ENCODE measurements around the gene GCM1. TPM values are rescaled to one million over a fixed set of nuclear protein-coding genes. Genes with fewer than 3 reads are reported as not detected.
"Not testable (repeated sequence)": the region's sequence is repeated elsewhere in the genome, so short reads cannot be mapped to it uniquely, and the experiment has no call there.

The GCM1 gene
- total RNA-seq, 2 experiments from 2014 or later: 0.11 TPM

- H3K9me3 Mint-ChIP-seq: no peaks in the 10 kb centered on the region
- H3K4me3 Mint-ChIP-seq: no peak overlapping the region
- no peaks in the 10 kb centered on the region for H3K36me3 Mint-ChIP-seq
- POLR2A ChIA-PET: no interaction called here
- ATAC-seq (ENCODE audit: low read depth): no peak
- H3K27ac Mint-ChIP-seq: no peak overlapping the region
- peaks cover 1% of the 10 kb centered on the region for H3K27me3 Mint-ChIP-seq
- no peak for DNase-seq
- no peaks in the 10 kb centered on the region for H3K4me1 Mint-ChIP-seq
These were observed 20.1 kb upstream of the GCM1 start for GRCh38 chr6:53168516-53169267.

GRCh38 chr6:53165293-53165692 lies 16.7 kb upstream of the GCM1 start:
- Mint-ChIP-seq H3K36me3 (no peaks in the 10 kb centered on the region), H3K27me3 (peaks cover 4% of the 10 kb centered on the region), H3K4me1 (peaks cover 7% of the 10 kb centered on the region), H3K27ac (no peak overlapping the region), H3K9me3 (no peaks in the 10 kb centered on the region), H3K4me3 (no peak overlapping the region)
- ATAC-seq (ENCODE audit: low read depth) (no peak), DNase-seq (no peak)
- POLR2A ChIA-PET: no interaction called here

- Mint-ChIP-seq H3K27ac (no peak overlapping the region), H3K4me3 (no peak overlapping the region), H3K27me3 (peaks cover 4% of the 10 kb centered on the region), H3K9me3 (no peaks in the 10 kb centered on the region), H3K4me1 (peaks cover 7% of the 10 kb centered on the region), H3K36me3 (no peaks in the 10 kb centered on the region)
- ATAC-seq (ENCODE audit: low read depth) (peak; percentile 39), DNase-seq (no peak)
- POLR2A ChIA-PET: no interaction called here
These were observed 14.0 kb upstream of the GCM1 start for GRCh38 chr6:53162606-53163005.

- Mint-ChIP-seq H3K4me3 (no peak overlapping the region), H3K9me3 (no peaks in the 10 kb centered on the region), H3K36me3 (no peaks in the 10 kb centered on the region), H3K4me1 (peaks cover 7% of the 10 kb centered on the region), H3K27me3 (peaks cover 4% of the 10 kb centered on the region), H3K27ac (no peak overlapping the region)
- no peak for ATAC-seq (ENCODE audit: low read depth)
- no peak for DNase-seq
- POLR2A ChIA-PET: no interaction called here
These were observed 12.9 kb upstream of the GCM1 start for GRCh38 chr6:53161481-53162009.

- Mint-ChIP-seq H3K4me1 (peaks cover 7% of the 10 kb centered on the region), H3K9me3 (no peaks in the 10 kb centered on the region), H3K27me3 (peaks cover 3% of the 10 kb centered on the region), H3K36me3 (no peaks in the 10 kb centered on the region), H3K27ac (no peak overlapping the region), H3K4me3 (no peak overlapping the region)
- POLR2A ChIA-PET: no interaction called here
- DNase-seq (no peak), ATAC-seq (ENCODE audit: low read depth) (no peak)
These were observed 10.9 kb upstream of the GCM1 start for GRCh38 chr6:53159558-53159957.

- H3K36me3 Mint-ChIP-seq; DNase-seq; ATAC-seq (ENCODE audit: low read depth); H3K9me3 Mint-ChIP-seq; H3K4me3 Mint-ChIP-seq; H3K4me1 Mint-ChIP-seq; H3K27me3 Mint-ChIP-seq; H3K27ac Mint-ChIP-seq; POLR2A ChIA-PET: not testable (repeated sequence)
These were observed 9.4 kb upstream of the GCM1 start for GRCh38 chr6:53158076-53158475.

GRCh38 chr6:53155279-53155678 lies 6.6 kb upstream of the GCM1 start:
- ATAC-seq (ENCODE audit: low read depth); H3K36me3 Mint-ChIP-seq; H3K4me3 Mint-ChIP-seq; H3K27ac Mint-ChIP-seq; H3K9me3 Mint-ChIP-seq; DNase-seq; H3K4me1 Mint-ChIP-seq; POLR2A ChIA-PET; H3K27me3 Mint-ChIP-seq: not testable (repeated sequence)

- ATAC-seq (ENCODE audit: low read depth) (no peak), DNase-seq (no peak)
- H3K4me3 Mint-ChIP-seq: no peak overlapping the region
- H3K27me3 Mint-ChIP-seq: no peaks in the 10 kb centered on the region
- H3K27ac Mint-ChIP-seq: no peak overlapping the region
- no peaks in the 10 kb centered on the region for H3K9me3 Mint-ChIP-seq
- H3K36me3 Mint-ChIP-seq: no peaks in the 10 kb centered on the region
- H3K4me1 Mint-ChIP-seq: no peaks in the 10 kb centered on the region
- POLR2A ChIA-PET: no interaction called here
These were observed 6.2 kb upstream of the GCM1 start for GRCh38 chr6:53154794-53155193.

GRCh38 chr6:53154071-53154470 lies 5.4 kb upstream of the GCM1 start:
- no peak overlapping the region for H3K27ac Mint-ChIP-seq
- H3K27me3 Mint-ChIP-seq: no peaks in the 10 kb centered on the region
- DNase-seq: no peak
- H3K9me3 Mint-ChIP-seq: no peaks in the 10 kb centered on the region
- POLR2A ChIA-PET: no interaction called here
- no peaks in the 10 kb centered on the region for H3K36me3 Mint-ChIP-seq
- no peak overlapping the region for H3K4me3 Mint-ChIP-seq
- no peaks in the 10 kb centered on the region for H3K4me1 Mint-ChIP-seq
- ATAC-seq (ENCODE audit: low read depth): no peak

GRCh38 chr6:53152576-53152975 lies 3.9 kb upstream of the GCM1 start:
- Mint-ChIP-seq H3K27ac (no peak overlapping the region), H3K9me3 (no peaks in the 10 kb centered on the region), H3K27me3 (no peaks in the 10 kb centered on the region), H3K4me1 (no peaks in the 10 kb centered on the region), H3K36me3 (no peaks in the 10 kb centered on the region), H3K4me3 (no peak overlapping the region)
- no peak for ATAC-seq (ENCODE audit: low read depth)
- no peak for DNase-seq
- POLR2A ChIA-PET: no interaction called here

GRCh38 chr6:53151676-53152075 lies 3.0 kb upstream of the GCM1 start:
- DNase-seq: no peak

GRCh38 chr6:53144802-53145201 lies 3.8 kb downstream of the GCM1 start:
- Mint-ChIP-seq H3K4me1 (no peaks in the 10 kb centered on the region), H3K9me3 (no peaks in the 10 kb centered on the region), H3K36me3 (no peaks in the 10 kb centered on the region), H3K4me3 (no peak overlapping the region), H3K27ac (no peak overlapping the region), H3K27me3 (peaks cover 4% of the 10 kb centered on the region)
- ATAC-seq (ENCODE audit: low read depth): no peak
- no peak for DNase-seq
- POLR2A ChIA-PET: no interaction called here

More at GRCh38 chr6:53151676-53152075, 3.0 kb upstream of the GCM1 start:
- POLR2A ChIA-PET: no interaction called here
- no peaks in the 10 kb centered on the region for H3K27me3 Mint-ChIP-seq
- H3K4me1 Mint-ChIP-seq: no peaks in the 10 kb centered on the region
- no peak for ATAC-seq (ENCODE audit: low read depth)
- no peaks in the 10 kb centered on the region for H3K36me3 Mint-ChIP-seq
- no peak overlapping the region for H3K4me3 Mint-ChIP-seq
- no peak overlapping the region for H3K27ac Mint-ChIP-seq
- H3K9me3 Mint-ChIP-seq: no peaks in the 10 kb centered on the region

- Mint-ChIP-seq H3K27me3 (peaks cover 4% of the 10 kb centered on the region), H3K9me3 (no peaks in the 10 kb centered on the region), H3K4me3 (no peak overlapping the region), H3K36me3 (no peaks in the 10 kb centered on the region), H3K27ac (no peak overlapping the region), H3K4me1 (no peaks in the 10 kb centered on the region)
- no peak for DNase-seq
- ATAC-seq (ENCODE audit: low read depth): no peak
- POLR2A ChIA-PET: no interaction called here
These were observed 4.9 kb downstream of the GCM1 start for GRCh38 chr6:53143710-53144109.

- Mint-ChIP-seq H3K4me3 (no peak overlapping the region), H3K4me1 (no peaks in the 10 kb centered on the region), H3K27ac (no peak overlapping the region), H3K27me3 (peaks cover 4% of the 10 kb centered on the region), H3K36me3 (no peaks in the 10 kb centered on the region), H3K9me3 (no peaks in the 10 kb centered on the region)
- POLR2A ChIA-PET: no interaction called here
- DNase-seq (no peak), ATAC-seq (ENCODE audit: low read depth) (no peak)
These were observed 5.8 kb downstream of the GCM1 start for GRCh38 chr6:53142810-53143209.
